ENCODE data around the gene PEPD.

DNA sequence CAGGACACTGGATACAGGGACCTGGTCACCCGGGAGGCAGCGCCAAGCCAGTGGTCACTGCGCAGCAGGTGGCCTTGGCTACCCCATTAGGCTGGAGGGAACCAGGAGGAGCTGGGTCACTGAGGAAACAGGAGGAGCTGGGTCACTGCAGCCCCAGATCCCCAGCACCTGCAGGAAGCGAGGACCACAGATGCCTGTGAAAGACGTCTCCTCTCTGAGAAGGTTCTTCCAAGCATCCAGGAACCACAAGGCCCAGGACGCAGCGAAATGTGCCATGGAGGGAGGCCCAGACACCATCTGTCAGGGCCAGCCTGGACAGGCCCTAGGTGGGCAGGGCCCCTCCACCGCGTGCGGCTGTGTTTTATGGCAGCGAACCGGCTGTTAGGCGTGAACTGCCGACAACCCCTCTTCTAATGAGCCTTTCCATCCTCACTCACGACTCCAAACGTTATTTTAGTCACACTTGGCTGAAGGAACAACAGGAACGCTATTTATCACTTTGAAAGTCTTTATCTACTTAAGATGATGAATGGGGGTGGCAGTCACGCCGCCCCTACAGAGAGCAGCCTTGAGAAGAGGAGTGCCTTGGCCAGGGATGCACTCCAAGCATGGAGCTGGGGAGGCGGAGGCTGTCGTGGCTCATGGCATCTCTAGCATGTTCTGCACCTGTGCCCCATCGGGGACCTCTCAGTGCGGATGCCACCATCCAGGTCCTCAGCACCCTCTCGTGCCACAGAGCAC lies 94.8 kb downstream of the PEPD start:
- TF ChIP-seq POLR2A (IDR thresholded peaks at IDR 0.05): no peak
- TF ChIP-seq, protein P1, sequence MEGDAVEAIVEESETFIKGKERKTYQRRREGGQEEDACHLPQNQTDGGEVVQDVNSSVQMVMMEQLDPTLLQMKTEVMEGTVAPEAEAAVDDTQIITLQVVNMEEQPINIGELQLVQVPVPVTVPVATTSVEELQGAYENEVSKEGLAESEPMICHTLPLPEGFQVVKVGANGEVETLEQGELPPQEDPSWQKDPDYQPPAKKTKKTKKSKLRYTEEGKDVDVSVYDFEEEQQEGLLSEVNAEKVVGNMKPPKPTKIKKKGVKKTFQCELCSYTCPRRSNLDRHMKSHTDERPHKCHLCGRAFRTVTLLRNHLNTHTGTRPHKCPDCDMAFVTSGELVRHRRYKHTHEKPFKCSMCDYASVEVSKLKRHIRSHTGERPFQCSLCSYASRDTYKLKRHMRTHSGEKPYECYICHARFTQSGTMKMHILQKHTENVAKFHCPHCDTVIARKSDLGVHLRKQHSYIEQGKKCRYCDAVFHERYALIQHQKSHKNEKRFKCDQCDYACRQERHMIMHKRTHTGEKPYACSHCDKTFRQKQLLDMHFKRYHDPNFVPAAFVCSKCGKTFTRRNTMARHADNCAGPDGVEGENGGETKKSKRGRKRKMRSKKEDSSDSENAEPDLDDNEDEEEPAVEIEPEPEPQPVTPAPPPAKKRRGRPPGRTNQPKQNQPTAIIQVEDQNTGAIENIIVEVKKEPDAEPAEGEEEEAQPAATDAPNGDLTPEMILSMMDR (IDR thresholded peaks at IDR 0.05): no peak

Measured in Peyer's patch (tissue), 4 donors.